HEK293 (cell line): ENCODE data around the gene CACNA2D3.

Source experiments
- CTCF ChIA-PET: fragments of 350-600 bp; formaldehyde crosslinking; extraction: SDS; loops from one replicate; lab custom pipeline; 2021; ENCODE audit warnings: antibody characterized with exemption; lab: Yijun Ruan, JAX
- POLR2A ChIA-PET: fragments of 300-600 bp; formaldehyde crosslinking; extraction: SDS; loops from one replicate; lab custom pipeline; 2020; ENCODE audit warnings: antibody characterized with exemption, inconsistent platforms; lab: Yijun Ruan, JAX
- H3K27ac ChIP-seq: fragments of 200-500 bp; sonication (Bioruptor generic); 2 replicates; pipeline ENCODE4 v1.5.1; 2014; ENCODE audit warnings: low read depth, low read length, control low read depth, inconsistent platforms; ENCODE audit errors: extremely low read depth
- H3K36me3 ChIP-seq, 2 experiments: fragments of 200-500 bp in 1 of 2; sonication (Bioruptor generic) in 1 of 2; 1 replicate in 1 of 2; 2 replicates in 1 of 2; pipeline ENCODE4 v1.5.1; 2014 to 2017; ENCODE audit warnings: inconsistent platforms in 2 of 2, low read length in 2 of 2; ENCODE audit not compliant: control insufficient read depth in 2 of 2, insufficient read depth in 1 of 2
- H3K4me1 ChIP-seq: fragments of 200-500 bp; sonication (Bioruptor generic); 2 replicates; pipeline ENCODE4 v1.5.1; 2014; ENCODE audit warnings: mild to moderate bottlenecking, low read length, inconsistent platforms; ENCODE audit not compliant: control insufficient read depth, insufficient read depth
- H3K4me3 ChIP-seq: 2 replicates; pipeline ENCODE4 v1.5.1; 2011; ENCODE audit warnings: low read depth, mild to moderate bottlenecking, control low read depth, low read length, moderate library complexity
- H3K9me3 ChIP-seq: fragments of 200-500 bp; sonication (Bioruptor generic); 2 replicates; pipeline ENCODE4 v1.5.1; 2014; ENCODE audit warnings: low read depth, low read length, inconsistent platforms; ENCODE audit not compliant: control insufficient read depth, insufficient read depth
- GFI1B ChIP-seq: fragments of 450-650 bp; formaldehyde crosslinking; IDR thresholded peaks from 2 replicates; pipeline ENCODE4 v1.5.1; 2016; ENCODE audit warnings: missing biosample characterization, missing genetic modification characterization
- HOXA7 ChIP-seq: sonication (generic); formaldehyde crosslinking; IDR thresholded peaks from 2 replicates; pipeline ENCODE4 v1.8.1; 2022; ENCODE audit warnings: missing genetic modification reagents, borderline replicate concordance
- INSM2 ChIP-seq: fragments of 450-650 bp; formaldehyde crosslinking; IDR thresholded peaks from 2 replicates; pipeline ENCODE4 v1.5.1; 2016; ENCODE audit warnings: missing biosample characterization, missing genetic modification characterization
- MEIS1 ChIP-seq: sonication (generic); formaldehyde crosslinking; IDR thresholded peaks from 2 replicates; pipeline ENCODE4 v1.8.1; 2022; ENCODE audit warnings: missing genetic modification reagents, mild to moderate bottlenecking, borderline replicate concordance
- MYNN ChIP-seq: fragments of 450-650 bp; formaldehyde crosslinking; IDR thresholded peaks from 2 replicates; pipeline ENCODE4 v1.5.1; 2016; ENCODE audit warnings: missing biosample characterization, missing genetic modification characterization, borderline replicate concordance
- OVOL3 ChIP-seq: fragments of 450-650 bp; formaldehyde crosslinking; IDR thresholded peaks from 2 replicates; pipeline ENCODE4 v1.5.1; 2016; ENCODE audit warnings: missing biosample characterization, missing genetic modification characterization
- PRDM6 ChIP-seq: fragments of 450-650 bp; formaldehyde crosslinking; IDR thresholded peaks from 2 replicates; pipeline ENCODE4 v1.5.1; 2017; ENCODE audit warnings: missing biosample characterization, missing genetic modification characterization
- YY1 ChIP-seq: fragments of 450-650 bp; formaldehyde crosslinking; IDR thresholded peaks from 2 replicates; pipeline ENCODE4 v1.5.1; 2018; ENCODE audit warnings: missing biosample characterization, missing genetic modification characterization
- ZBTB49 ChIP-seq: fragments of 450-650 bp; formaldehyde crosslinking; IDR thresholded peaks from 2 replicates; pipeline ENCODE4 v1.5.1; 2016; ENCODE audit warnings: missing biosample characterization, missing genetic modification characterization, low read depth
- ZNF112 ChIP-seq: fragments of 450-650 bp; formaldehyde crosslinking; IDR thresholded peaks from 2 replicates; pipeline ENCODE4 v1.5.0; 2017; ENCODE audit warnings: missing biosample characterization, missing genetic modification characterization
- ZNF248 ChIP-seq: fragments of 450-650 bp; formaldehyde crosslinking; IDR thresholded peaks from 2 replicates; pipeline ENCODE4 v1.5.1; 2017; ENCODE audit warnings: missing biosample characterization, missing genetic modification characterization
- ZNF26 ChIP-seq: fragments of 450-650 bp; formaldehyde crosslinking; IDR thresholded peaks from 2 replicates; pipeline ENCODE4 v1.5.1; 2016; ENCODE audit warnings: missing biosample characterization, missing genetic modification characterization
- ZNF423 ChIP-seq: fragments of 450-650 bp; formaldehyde crosslinking; IDR thresholded peaks from 2 replicates; pipeline ENCODE4 v1.5.1; 2016; ENCODE audit warnings: missing biosample characterization, missing genetic modification characterization
- ZNF48 ChIP-seq: fragments of 450-650 bp; formaldehyde crosslinking; IDR thresholded peaks from 2 replicates; pipeline ENCODE4 v1.5.1; 2016; ENCODE audit warnings: missing biosample characterization, missing genetic modification characterization
- ZNF639 ChIP-seq: fragments of 450-650 bp; formaldehyde crosslinking; IDR thresholded peaks from 2 replicates; pipeline ENCODE4 v1.5.1; 2016; ENCODE audit warnings: missing biosample characterization, missing genetic modification characterization
- ZNF645 ChIP-seq: fragments of 450-650 bp; formaldehyde crosslinking; IDR thresholded peaks from 2 replicates; pipeline ENCODE4; 2016; ENCODE audit warnings: missing biosample characterization, missing genetic modification characterization
- ZNF692 ChIP-seq: fragments of 450-650 bp; formaldehyde crosslinking; IDR thresholded peaks from 2 replicates; pipeline ENCODE4 v1.5.1; 2016; ENCODE audit warnings: missing biosample characterization, missing genetic modification characterization

The CACNA2D3 gene

GRCh38 chr3:54858093-54858785, 735.9 kb downstream of the CACNA2D3 start:
- Histone ChIP-seq H3K4me3 (no peak overlapping the region), H3K9me3 (no peaks in the 10 kb centered on the region), H3K4me1 (no peaks in the 10 kb centered on the region), H3K27ac (no peak overlapping the region), H3K36me3 (no peaks in the 10 kb centered on the region)
- ChIA-PET CTCF (no interaction called here), POLR2A (no interaction called here)
- TF ChIP-seq ZBTB49 (tag by site-specific recombination): no peak
- TF ChIP-seq ZNF423 (tag by site-specific recombination): no peak
- TF ChIP-seq YY1 (tag by site-specific recombination): no peak
- no peak for TF ChIP-seq ZNF26 (tag by site-specific recombination)
- TF ChIP-seq ZNF692 (tag by site-specific recombination): no peak
- no peak for TF ChIP-seq ZNF48 (tag by site-specific recombination)
- TF ChIP-seq MYNN: no peak
- TF ChIP-seq GFI1B (tag by site-specific recombination): no peak
- TF ChIP-seq ZNF645 (tag by site-specific recombination): no peak
- no peak for TF ChIP-seq OVOL3 (tag by site-specific recombination)
- TF ChIP-seq ZNF248 (tag by site-specific recombination): no peak
- TF ChIP-seq HOXA7 (CRISPR knock-in tag): no peak
- no peak for TF ChIP-seq ZNF112
- TF ChIP-seq MEIS1 (CRISPR knock-in tag): no peak
- TF ChIP-seq INSM2 (tag by site-specific recombination): no peak
- TF ChIP-seq PRDM6 (tag by site-specific recombination): no peak
- TF ChIP-seq ZNF639 (tag by site-specific recombination): no peak
